Smooth muscle cell (in vitro differentiated cells): Measurements from ENCODE around the gene ZFP91. TPM values are rescaled to one million over a fixed set of nuclear protein-coding genes. Genes with fewer than 3 reads are reported as not detected.

ENCODE experiments used
- DNase-seq: peaks from one replicate; lab custom pipeline; 2025; ENCODE audit not compliant: unreplicated experiment; lab: John Stamatoyannopoulos, UW
- H2AFZ ChIP-seq: fragments of 200-600 bp; sonication (generic); 2 replicates; pipeline ENCODE4 v1.6.0; 2016; ENCODE audit warnings: antibody characterized with exemption, low read depth, mild to moderate bottlenecking
- H3F3A ChIP-seq: fragments of 200-600 bp; sonication (generic); 2 replicates; pipeline ENCODE4 v1.6.0; 2017; ENCODE audit warnings: antibody characterized with exemption, low read depth
- H3K27ac ChIP-seq: fragments of 200-600 bp; sonication (generic); 2 replicates; pipeline ENCODE4 v1.5.1; 2016; ENCODE audit warnings: low read depth, mild to moderate bottlenecking
- H3K27me3 ChIP-seq: fragments of 200-600 bp; sonication (generic); 2 replicates; pipeline ENCODE4 v1.6.1; 2016; ENCODE audit warnings: low read depth, mild to moderate bottlenecking
- H3K36me3 ChIP-seq: fragments of 200-600 bp; sonication (generic); 2 replicates; pipeline ENCODE4 v1.5.1; 2016; ENCODE audit warnings: low read depth
- H3K4me1 ChIP-seq: fragments of 200-600 bp; sonication (generic); 2 replicates; pipeline ENCODE4 v1.5.1; 2016; ENCODE audit warnings: low read depth
- H3K4me2 ChIP-seq: fragments of 200-600 bp; sonication (generic); 2 replicates; pipeline ENCODE4 v1.6.0; 2016; ENCODE audit warnings: mild to moderate bottlenecking
- H3K4me3 ChIP-seq: fragments of 200-600 bp; sonication (generic); 2 replicates; pipeline ENCODE4 v1.5.1; 2016; ENCODE audit warnings: mild to moderate bottlenecking
- H3K79me2 ChIP-seq: fragments of 200-600 bp; sonication (generic); 2 replicates; pipeline ENCODE4 v1.6.0; 2016; ENCODE audit warnings: low read depth, mild to moderate bottlenecking
- H3K9ac ChIP-seq: fragments of 200-600 bp; sonication (generic); 2 replicates; pipeline ENCODE4 v1.6.0; 2016; ENCODE audit warnings: low read depth
- H3K9me3 ChIP-seq: fragments of 200-600 bp; sonication (generic); replicated peaks from 2 replicates; pipeline ENCODE4 v1.5.1; 2016; ENCODE audit warnings: low read depth
- H4K20me1 ChIP-seq: fragments of 200-600 bp; sonication (generic); 2 replicates; pipeline ENCODE4 v1.6.0; 2016; ENCODE audit warnings: low read depth
- WGBS: methylation state at CpG from one replicate; pipeline ENCODE4 v1.1.7; 2016; ENCODE audit warnings: low lambda C conversion rate; 5-methylcytosine and 5-hydroxymethylcytosine counted together
- polyA plus RNA-seq: library from polyadenylated mRNA; unstranded; fragments of >200 nt; fragmentation: Nextera tagmentation; extraction: Ambion mirVana; gene quantifications from 2 replicates; pipeline ENCODE4 v1.2.1, GENCODE V29; 2016
- total RNA-seq: library from RNA; depleted of rRNA; stranded (reverse); fragments of >200 nt; gene quantifications from 2 replicates; pipeline ENCODE4 v1.2.3, GENCODE V29; 2014
- TF ChIP-seq, protein P1 (sequence below): fragments of 200-600 bp; sonication (generic); IDR thresholded peaks from 2 replicates; pipeline ENCODE4 v1.5.1; 2017; ENCODE audit warnings: borderline replicate concordance, mild to moderate bottlenecking, antibody characterized with exemption; ENCODE audit not compliant: insufficient read depth, poor library complexity, severe bottlenecking

Gene ZFP91
- total and polyA plus RNA-seq, 2 experiments from 2014 or later, result 14.5 to 47.4 TPM

DNA sequence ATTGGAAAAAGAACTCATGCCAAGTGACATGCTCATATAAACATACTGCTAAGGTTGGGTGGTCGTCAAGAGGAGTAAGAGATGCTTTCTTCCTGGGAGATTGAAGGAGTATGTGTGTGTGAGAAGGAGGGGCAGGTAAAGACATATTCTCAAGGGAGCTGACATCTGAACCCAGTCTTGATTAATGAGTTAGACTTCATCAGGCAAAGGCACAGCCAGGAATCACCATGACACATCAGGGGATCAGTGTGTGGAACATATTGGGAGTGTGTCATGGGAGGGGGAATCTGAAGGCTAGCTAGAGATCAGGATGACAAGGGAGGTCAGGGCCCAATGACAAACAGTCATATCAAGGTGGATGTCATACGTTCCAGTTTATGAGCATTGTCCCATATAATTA, 58.5 kb downstream of the ZFP91 start:
- Histone ChIP-seq H3K9ac (no peak overlapping the region), H3K79me2 (no peaks in the 10 kb centered on the region), H3K27me3 (no peaks in the 10 kb centered on the region), H3K4me2 (no peak overlapping the region), H3K9me3 (no peaks in the 10 kb centered on the region), H3K4me3 (no peak overlapping the region), H3K4me1 (peaks cover 6% of the 10 kb centered on the region), H2AFZ (no peak overlapping the region), H3F3A (no peaks in the 10 kb centered on the region), H4K20me1 (no peaks in the 10 kb centered on the region), H3K36me3 (no peaks in the 10 kb centered on the region), H3K27ac (no peak overlapping the region)
- no peak for DNase-seq
- TF ChIP-seq, protein P1, sequence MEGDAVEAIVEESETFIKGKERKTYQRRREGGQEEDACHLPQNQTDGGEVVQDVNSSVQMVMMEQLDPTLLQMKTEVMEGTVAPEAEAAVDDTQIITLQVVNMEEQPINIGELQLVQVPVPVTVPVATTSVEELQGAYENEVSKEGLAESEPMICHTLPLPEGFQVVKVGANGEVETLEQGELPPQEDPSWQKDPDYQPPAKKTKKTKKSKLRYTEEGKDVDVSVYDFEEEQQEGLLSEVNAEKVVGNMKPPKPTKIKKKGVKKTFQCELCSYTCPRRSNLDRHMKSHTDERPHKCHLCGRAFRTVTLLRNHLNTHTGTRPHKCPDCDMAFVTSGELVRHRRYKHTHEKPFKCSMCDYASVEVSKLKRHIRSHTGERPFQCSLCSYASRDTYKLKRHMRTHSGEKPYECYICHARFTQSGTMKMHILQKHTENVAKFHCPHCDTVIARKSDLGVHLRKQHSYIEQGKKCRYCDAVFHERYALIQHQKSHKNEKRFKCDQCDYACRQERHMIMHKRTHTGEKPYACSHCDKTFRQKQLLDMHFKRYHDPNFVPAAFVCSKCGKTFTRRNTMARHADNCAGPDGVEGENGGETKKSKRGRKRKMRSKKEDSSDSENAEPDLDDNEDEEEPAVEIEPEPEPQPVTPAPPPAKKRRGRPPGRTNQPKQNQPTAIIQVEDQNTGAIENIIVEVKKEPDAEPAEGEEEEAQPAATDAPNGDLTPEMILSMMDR, result no peak
- 70% methylated on average over 2 of the region's 2 CpGs for WGBS

DNA sequence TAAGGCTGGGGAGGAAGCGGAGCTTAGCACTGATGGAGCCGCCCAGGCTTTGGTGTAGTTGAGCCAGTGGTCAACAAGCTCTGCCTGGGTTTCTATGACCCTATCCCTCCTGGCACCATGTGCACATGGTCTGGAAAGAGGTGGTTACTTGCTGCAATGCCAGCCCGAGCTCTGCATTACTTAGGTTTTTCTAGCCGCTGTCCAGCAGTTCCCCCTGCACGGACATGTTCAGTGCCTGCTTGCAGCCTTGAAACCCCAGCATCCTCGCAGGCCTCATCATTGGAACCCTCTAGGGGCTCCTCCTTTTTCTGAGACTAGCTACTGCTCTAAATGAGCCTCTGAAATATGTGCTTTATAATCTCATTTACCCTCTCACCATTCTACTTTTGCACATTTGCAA, 60.2 kb downstream of the ZFP91 start:
- Histone ChIP-seq H3K9me3 (no peaks in the 10 kb centered on the region), H3K27me3 (no peaks in the 10 kb centered on the region), H3K4me1 (no peaks in the 10 kb centered on the region), H2AFZ (no peak overlapping the region), H3K36me3 (no peaks in the 10 kb centered on the region), H3K4me3 (no peak overlapping the region), H3K79me2 (no peaks in the 10 kb centered on the region), H3K9ac (no peak overlapping the region), H4K20me1 (no peaks in the 10 kb centered on the region), H3F3A (no peaks in the 10 kb centered on the region), H3K27ac (no peak overlapping the region), H3K4me2 (no peak overlapping the region)
- WGBS, result 89% methylated on average over 6 of the region's 6 CpGs
- DNase-seq, result no peak
- TF ChIP-seq, protein P1, result no peak

DNA sequence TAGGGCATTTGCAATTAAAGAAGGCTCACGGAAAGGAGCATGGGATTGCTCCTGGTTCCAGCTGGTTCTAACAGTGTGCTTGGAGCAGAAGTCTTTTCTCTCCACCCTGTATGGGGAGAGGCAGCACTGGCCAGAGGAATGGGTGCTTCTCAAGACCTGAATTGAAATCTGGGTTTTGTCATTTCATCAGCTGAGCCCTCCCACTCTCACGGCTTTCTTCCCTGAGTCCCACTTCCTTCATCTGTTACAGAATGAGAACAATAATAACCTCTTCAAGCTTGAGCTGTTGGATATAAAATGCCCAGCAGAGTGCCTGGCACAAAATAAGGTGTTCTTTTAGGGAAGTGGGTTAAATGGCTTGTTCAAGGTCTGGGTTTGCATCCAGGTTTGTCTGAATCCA, 60.8 kb downstream of the ZFP91 start:
- no peak overlapping the region for H3K27ac ChIP-seq
- H2AFZ ChIP-seq, result no peak overlapping the region
- no peak overlapping the region for H3K9ac ChIP-seq
- H3K79me2 ChIP-seq, result no peaks in the 10 kb centered on the region
- no peak overlapping the region for H3K4me2 ChIP-seq
- no peak for DNase-seq
- whole genome bisulfite sequencing, result 78% methylated on average over 2 of the region's 2 CpGs
- no peaks in the 10 kb centered on the region for H3K27me3 ChIP-seq
- TF ChIP-seq, protein P1, result no peak
- H4K20me1 ChIP-seq, result no peaks in the 10 kb centered on the region
- no peaks in the 10 kb centered on the region for H3K36me3 ChIP-seq
- no peak overlapping the region for H3K4me3 ChIP-seq
- H3K9me3 ChIP-seq, result no peaks in the 10 kb centered on the region
- H3K4me1 ChIP-seq, result no peaks in the 10 kb centered on the region
- H3F3A ChIP-seq, result no peaks in the 10 kb centered on the region

DNA sequence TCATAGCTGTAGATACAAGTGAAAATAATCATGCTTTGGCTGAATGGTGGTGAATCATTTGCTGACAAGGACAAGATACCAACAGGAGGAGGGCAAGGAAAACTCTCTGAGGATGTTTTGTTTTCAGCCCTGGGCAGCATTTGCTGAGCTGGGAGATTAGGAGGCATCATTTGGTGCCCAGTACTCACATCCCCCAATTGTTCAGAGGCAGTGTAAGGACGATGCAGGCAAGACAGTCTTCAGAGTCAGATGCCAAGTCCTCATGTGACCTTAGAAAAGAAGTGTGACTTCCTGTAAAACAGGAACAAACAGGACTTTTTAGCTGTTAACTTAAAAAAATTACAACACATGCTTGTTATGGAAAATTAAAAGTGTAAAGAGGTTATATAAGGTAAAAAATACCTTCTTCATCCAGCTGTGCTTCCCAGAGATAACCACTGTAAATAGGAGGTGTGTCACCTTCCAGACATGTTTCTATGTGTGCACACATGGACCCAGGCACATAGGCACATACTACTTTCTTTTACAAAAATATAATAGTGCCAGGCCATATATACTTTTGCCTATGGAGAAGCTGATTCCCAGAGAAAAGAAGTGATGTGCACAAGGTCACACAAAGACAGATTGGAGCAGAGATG, 61.6 kb downstream of the ZFP91 start:
- Histone ChIP-seq H3K27ac (no peak overlapping the region), H4K20me1 (no peaks in the 10 kb centered on the region), H3K79me2 (no peaks in the 10 kb centered on the region), H3K4me3 (no peak overlapping the region), H3K27me3 (no peaks in the 10 kb centered on the region), H3K4me2 (no peak overlapping the region), H3K4me1 (no peaks in the 10 kb centered on the region), H3K9ac (no peak overlapping the region), H2AFZ (no peak overlapping the region), H3K9me3 (no peaks in the 10 kb centered on the region), H3K36me3 (no peaks in the 10 kb centered on the region), H3F3A (no peaks in the 10 kb centered on the region)
- TF ChIP-seq, protein P1, result no peak
- WGBS, result 56% methylated on average over 1 of the region's 1 CpG
- no peak for DNase-seq
